ENCODE measurements around the gene WWC1. TPM values are rescaled to one million over a fixed set of nuclear protein-coding genes. Genes with fewer than 3 reads are reported as not detected.
A peak's percentile ranks its signal among the peaks of the same experiment; 100 is the strongest.

WWC1 gene
- total and polyA plus RNA-seq, 12 donors = 0.79 to 7.8 (median 1.2) TPM

DNA sequence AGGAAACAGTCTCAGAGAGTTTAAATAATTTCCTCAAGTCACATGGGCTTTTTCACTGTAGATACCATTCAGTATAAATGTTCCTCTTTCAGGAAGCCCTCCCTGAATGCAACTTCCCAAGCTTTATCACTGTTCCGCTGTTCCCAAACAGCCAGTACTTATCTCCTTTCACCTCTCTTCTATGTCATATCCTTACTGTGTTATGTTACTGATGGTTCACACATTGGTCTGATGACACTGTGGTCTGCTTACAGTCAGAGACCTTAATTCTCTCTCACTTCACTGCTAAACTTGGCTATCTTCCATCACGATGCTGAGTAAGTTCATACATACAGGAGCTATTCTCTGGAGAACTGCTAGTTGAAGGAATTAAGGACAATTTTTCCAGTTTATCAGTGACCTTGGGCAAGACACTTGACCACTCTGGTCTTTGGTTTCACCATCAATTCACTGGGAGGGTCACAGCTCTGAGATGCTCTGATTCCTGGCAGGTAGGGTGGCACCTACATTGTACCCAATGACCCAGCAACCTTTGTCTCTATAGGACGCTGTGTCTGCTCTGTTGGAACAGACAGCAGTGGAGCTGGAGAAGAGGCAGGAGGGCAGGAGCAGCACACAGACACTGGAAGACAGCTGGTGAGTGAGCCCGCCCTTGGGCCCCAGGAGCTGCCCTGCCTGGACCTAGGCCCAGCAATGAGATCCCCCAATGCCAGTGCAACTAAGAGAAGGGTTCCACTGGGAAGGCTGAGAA lies 152.7 kb downstream of the WWC1 start:
- peak in 5 of 8 donors; percentile 53 to 84 (median 77) for ATAC-seq
- intact Hi-C loops (cut with DNase I) = no loop called here
- H3K4me1 ChIP-seq = peaks cover 0 to 19% (median 5%) of the 10 kb centered on the region in 9 donors
- no peak overlapping the region for H3K4me3 ChIP-seq
- H3K9me3 ChIP-seq = no peaks in the 10 kb centered on the region
- DNase-seq = no peak
- no peak overlapping the region for H3K27ac ChIP-seq
- TF ChIP-seq, protein P1, sequence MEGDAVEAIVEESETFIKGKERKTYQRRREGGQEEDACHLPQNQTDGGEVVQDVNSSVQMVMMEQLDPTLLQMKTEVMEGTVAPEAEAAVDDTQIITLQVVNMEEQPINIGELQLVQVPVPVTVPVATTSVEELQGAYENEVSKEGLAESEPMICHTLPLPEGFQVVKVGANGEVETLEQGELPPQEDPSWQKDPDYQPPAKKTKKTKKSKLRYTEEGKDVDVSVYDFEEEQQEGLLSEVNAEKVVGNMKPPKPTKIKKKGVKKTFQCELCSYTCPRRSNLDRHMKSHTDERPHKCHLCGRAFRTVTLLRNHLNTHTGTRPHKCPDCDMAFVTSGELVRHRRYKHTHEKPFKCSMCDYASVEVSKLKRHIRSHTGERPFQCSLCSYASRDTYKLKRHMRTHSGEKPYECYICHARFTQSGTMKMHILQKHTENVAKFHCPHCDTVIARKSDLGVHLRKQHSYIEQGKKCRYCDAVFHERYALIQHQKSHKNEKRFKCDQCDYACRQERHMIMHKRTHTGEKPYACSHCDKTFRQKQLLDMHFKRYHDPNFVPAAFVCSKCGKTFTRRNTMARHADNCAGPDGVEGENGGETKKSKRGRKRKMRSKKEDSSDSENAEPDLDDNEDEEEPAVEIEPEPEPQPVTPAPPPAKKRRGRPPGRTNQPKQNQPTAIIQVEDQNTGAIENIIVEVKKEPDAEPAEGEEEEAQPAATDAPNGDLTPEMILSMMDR (IDR thresholded peaks at IDR 0.05) = no peak
- 40 to 49% methylated on average over 4 of the region's 4 CpGs for WGBS, 2 donors
- H3K27me3 ChIP-seq = no peaks in the 10 kb centered on the region
- H3K36me3 ChIP-seq = no peaks in the 10 kb centered on the region

DNA sequence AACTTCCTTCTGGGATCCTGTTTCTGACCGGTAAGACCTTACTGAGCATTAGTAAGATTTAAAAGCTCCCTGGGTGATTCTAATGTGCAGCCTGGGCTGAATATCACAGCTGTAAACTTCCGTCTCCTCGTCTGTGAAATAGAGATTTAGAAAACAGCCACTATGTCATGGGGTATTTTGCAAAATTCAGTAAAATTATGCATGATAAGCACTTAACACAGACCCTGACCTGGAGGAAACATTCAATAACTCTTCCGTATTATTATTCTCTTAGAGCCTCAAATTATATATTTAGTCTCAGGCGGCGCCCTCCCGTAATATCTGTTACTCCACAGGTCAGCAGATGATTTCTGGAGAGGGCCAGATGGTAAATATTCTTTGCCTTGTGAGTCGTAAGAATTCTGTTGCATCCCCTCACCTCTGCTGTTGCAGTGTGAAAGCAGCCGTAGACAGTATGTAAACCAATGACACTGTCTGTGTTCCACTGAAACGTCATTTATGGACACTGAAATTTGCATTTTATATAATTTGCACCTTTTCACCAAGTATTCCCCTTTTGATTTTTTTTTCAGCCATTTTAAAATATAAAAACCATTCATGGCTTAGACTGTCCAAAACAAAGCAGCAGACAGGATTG lies 155.7 kb downstream of the WWC1 start:
- TF ChIP-seq, protein P1 (IDR thresholded peaks at IDR 0.05) = no peak
- intact Hi-C loops (cut with DNase I) = no loop called here
- H3K4me3 ChIP-seq = no peak overlapping the region
- peak in 2 of 8 donors; percentile 15 to 20 for ATAC-seq
- H3K27me3 ChIP-seq = no peaks in the 10 kb centered on the region
- H3K27ac ChIP-seq = peak overlapping the region in 2 of 10 donors; percentile 15 to 31
- peaks cover 0 to 19% (median 5%) of the 10 kb centered on the region in 9 donors for H3K4me1 ChIP-seq
- no peak for DNase-seq
- no peaks in the 10 kb centered on the region for H3K36me3 ChIP-seq
- 66 to 78% methylated on average over 10 of the region's 10 CpGs for WGBS, 2 donors
- no peaks in the 10 kb centered on the region for H3K9me3 ChIP-seq

DNA sequence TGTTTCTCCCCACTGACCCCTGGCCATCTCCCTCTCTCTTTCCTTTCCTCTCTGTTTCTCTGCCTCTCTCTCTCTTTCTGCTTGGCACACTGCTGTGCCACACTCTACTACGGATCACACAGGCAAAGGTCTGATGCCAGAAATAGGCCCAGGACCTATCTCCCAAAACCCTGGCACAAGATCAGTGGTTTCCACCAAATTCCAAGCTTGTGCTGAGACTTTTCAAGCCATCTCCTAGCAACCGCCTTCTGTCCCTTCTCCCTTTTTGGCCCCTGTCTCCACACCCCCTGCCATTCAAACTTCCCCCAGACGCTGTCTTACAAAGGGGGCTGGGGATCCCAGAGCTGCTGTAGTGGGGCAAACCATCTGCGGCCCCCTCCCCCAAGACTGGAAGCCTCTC lies 156.4 kb downstream of the WWC1 start:
- Histone ChIP-seq H3K9me3 (no peaks in the 10 kb centered on the region), H3K4me1 (peaks cover 0 to 19% (median 5%) of the 10 kb centered on the region in 9 donors), H3K36me3 (no peaks in the 10 kb centered on the region), H3K4me3 (no peak overlapping the region), H3K27me3 (no peaks in the 10 kb centered on the region), H3K27ac (peak overlapping the region in 2 of 10 donors; percentile 15 to 31)
- DNase-seq = peak in 1 of 2 donors; percentile 20
- intact Hi-C loops (cut with DNase I) = no loop called here
- ATAC-seq = peak in 7 of 8 donors; percentile 58 to 83 (median 79)
- TF ChIP-seq, protein P1 (IDR thresholded peaks at IDR 0.05) = no peak
- WGBS, 2 donors = 50 to 64% methylated on average over 4 of the region's 4 CpGs

DNA sequence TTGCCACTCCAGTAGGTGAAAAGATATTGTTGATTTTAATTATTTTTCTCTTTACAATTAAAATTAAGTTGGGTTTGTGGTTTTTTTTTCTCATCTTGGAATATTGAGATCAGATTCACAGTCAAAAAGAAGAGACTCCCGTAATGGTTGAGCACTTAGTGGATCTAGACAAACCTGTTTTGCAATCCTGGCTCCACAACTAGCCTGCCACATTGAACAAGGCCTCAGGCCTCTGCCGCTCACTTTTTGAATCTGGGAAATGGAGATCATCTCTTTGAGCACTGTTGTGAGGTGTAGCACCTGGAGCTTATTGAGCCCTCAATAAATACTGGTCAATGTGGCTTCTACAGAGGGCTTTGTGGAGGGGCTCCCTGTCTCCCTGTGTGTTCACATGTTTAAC lies 157.7 kb downstream of the WWC1 start:
- intact Hi-C loops (cut with DNase I) = no loop called here
- TF ChIP-seq, protein P1 (IDR thresholded peaks at IDR 0.05) = no peak
- no peak for ATAC-seq

More for the DNA sequence above, 157.7 kb downstream of the WWC1 start:
- Histone ChIP-seq H3K36me3 (no peaks in the 10 kb centered on the region), H3K4me3 (no peak overlapping the region), H3K9me3 (no peaks in the 10 kb centered on the region), H3K27ac (no peak overlapping the region), H3K4me1 (peaks cover 0 to 17% (median 5%) of the 10 kb centered on the region in 9 donors), H3K27me3 (no peaks in the 10 kb centered on the region)
- WGBS, 2 donors = 88 to 96% methylated on average over 2 of the region's 2 CpGs
- no peak for DNase-seq

Data from heart right ventricle (tissue), 16 donors.